ENCODE data around the gene CCND1. TPM values are rescaled to one million over a fixed set of nuclear protein-coding genes. Genes with fewer than 3 reads are reported as not detected.

The CCND1 gene
- total and polyA plus RNA-seq, 4 experiments from 2014 or later, result 1.00 to 1.8 (median 1.6) TPM

- H3K4me1 Mint-ChIP-seq, result peaks cover 4 to 22% (median 12%) of the 10 kb centered on the region in 4 donors
These were observed 61.3 kb downstream of the CCND1 start for GRCh38 chr11:69702239-69702691.

DNA sequence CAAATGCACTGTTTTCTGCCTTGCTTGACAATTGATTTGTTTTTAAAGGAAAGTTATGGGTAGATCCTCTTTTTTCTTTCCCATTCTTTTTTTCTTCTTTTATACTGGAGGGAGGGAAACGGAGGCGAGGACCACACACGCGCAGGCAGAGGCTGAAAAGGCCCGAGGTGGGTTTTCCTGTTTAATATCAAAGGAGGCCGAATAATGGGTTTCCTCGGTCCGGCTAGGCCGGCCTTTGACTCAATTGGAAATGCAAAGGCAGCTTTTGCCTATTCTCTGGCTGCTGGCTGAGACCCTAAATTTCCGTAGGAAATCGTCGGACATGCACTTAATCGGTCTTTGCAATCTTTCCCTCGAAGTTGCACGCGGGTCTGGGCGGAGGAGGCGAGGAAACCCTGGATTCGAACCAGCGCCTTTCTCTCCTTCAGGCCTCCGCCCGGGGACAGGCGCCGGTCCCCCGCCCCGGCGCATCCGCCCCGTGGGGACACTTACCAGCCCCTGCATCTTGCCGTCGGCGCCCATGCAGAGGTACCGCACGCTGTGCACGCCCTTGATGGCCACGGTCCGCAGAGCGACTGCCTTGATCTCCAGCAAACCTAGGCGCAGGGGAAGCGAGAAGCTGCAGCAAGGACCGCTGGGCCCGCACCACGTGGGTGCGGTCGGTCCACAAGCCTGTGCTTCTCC is 62.0 kb downstream of the CCND1 start:
- Histone ChIP-seq H3K27me3 (ENCODE audit: insufficient read depth, low read length) (peaks cover 24% of the 10 kb centered on the region), H3K9me3 (ENCODE audit: control insufficient read depth in 1 of 2, low read length in 2 of 2) (no peaks in the 10 kb centered on the region), H3K4me3 (ENCODE audit: low read length in 2 of 2) (no peak overlapping the region), H3K4me1 (ENCODE audit: insufficient read depth, low read length) (peaks cover 7% of the 10 kb centered on the region), H3K27ac (ENCODE audit: low read depth, low read length) (no peak overlapping the region), H3K36me3 (ENCODE audit: insufficient read depth, low read length) (no peaks in the 10 kb centered on the region)
- no peak for DNase-seq
- H3K36me3 Mint-ChIP-seq, result no peaks in the 10 kb centered on the region
- ChIA-PET POLR2A (ENCODE audit: partially characterized antibody) (no interaction called here), CTCF (ENCODE audit: partially characterized antibody) (no interaction called here)
- intact Hi-C loops (cut with micrococcal nuclease), result loop anchor here (5.0 kb wide), 1 partner anchor 184 kb away; no protein-coding TSS in a partner anchor
- H3K4me3 Mint-ChIP-seq, result peak overlapping the region in 2 of 8 donors; percentile 26 to 59
- H3K27ac Mint-ChIP-seq, result no peak overlapping the region
- peaks cover 4 to 22% (median 12%) of the 10 kb centered on the region in 4 donors for H3K4me1 Mint-ChIP-seq
- peaks cover 29 to 31% of the 10 kb centered on the region in 2 donors for H3K27me3 Mint-ChIP-seq
- peaks cover 0 to 3% (median 0%) of the 10 kb centered on the region in 8 donors for H3K9me3 Mint-ChIP-seq

More at GRCh38 chr11:69702239-69702691, 61.3 kb downstream of the CCND1 start:
- ChIA-PET POLR2A (ENCODE audit: partially characterized antibody) (no interaction called here), CTCF (ENCODE audit: partially characterized antibody) (no interaction called here)
- Histone ChIP-seq H3K9me3 (ENCODE audit: control insufficient read depth in 1 of 2, low read length in 2 of 2) (no peaks in the 10 kb centered on the region), H3K27ac (ENCODE audit: low read depth, low read length) (no peak overlapping the region), H3K4me3 (ENCODE audit: low read length in 2 of 2) (no peak overlapping the region), H3K36me3 (ENCODE audit: insufficient read depth, low read length) (no peaks in the 10 kb centered on the region), H3K4me1 (ENCODE audit: insufficient read depth, low read length) (peaks cover 7% of the 10 kb centered on the region), H3K27me3 (ENCODE audit: insufficient read depth, low read length) (peaks cover 25% of the 10 kb centered on the region)
- Mint-ChIP-seq H3K27me3 (peaks cover 30 to 32% of the 10 kb centered on the region in 2 donors), H3K27ac (no peak overlapping the region), H3K9me3 (peaks cover 0 to 3% (median 0%) of the 10 kb centered on the region in 8 donors), H3K36me3 (no peaks in the 10 kb centered on the region), H3K4me3 (no peak overlapping the region)
- DNase-seq, result no peak
- intact Hi-C loops (cut with micrococcal nuclease), result loop anchor here (5.0 kb wide), 1 partner anchor 185 kb away; no protein-coding TSS in a partner anchor

- Histone ChIP-seq H3K4me1 (ENCODE audit: insufficient read depth, low read length) (peaks cover 7% of the 10 kb centered on the region), H3K4me3 (ENCODE audit: low read length in 2 of 2) (no peak overlapping the region), H3K36me3 (ENCODE audit: insufficient read depth, low read length) (no peaks in the 10 kb centered on the region), H3K27me3 (ENCODE audit: insufficient read depth, low read length) (peaks cover 24% of the 10 kb centered on the region), H3K27ac (ENCODE audit: low read depth, low read length) (no peak overlapping the region), H3K9me3 (ENCODE audit: control insufficient read depth in 1 of 2, low read length in 2 of 2) (no peaks in the 10 kb centered on the region)
- CTCF ChIA-PET (ENCODE audit: partially characterized antibody), result no interaction called here
- Mint-ChIP-seq H3K4me1 (peaks cover 4 to 22% (median 12%) of the 10 kb centered on the region in 4 donors), H3K27me3 (peaks cover 27 to 29% of the 10 kb centered on the region in 2 donors), H3K4me3 (no peak overlapping the region), H3K9me3 (peaks cover 0 to 3% (median 0%) of the 10 kb centered on the region in 8 donors), H3K27ac (no peak overlapping the region), H3K36me3 (no peaks in the 10 kb centered on the region)
- DNase-seq, result no peak
- intact Hi-C loops (cut with micrococcal nuclease), result loop anchor here (5.0 kb wide), 1 partner anchor 184 kb away; no protein-coding TSS in a partner anchor
- POLR2A ChIA-PET (ENCODE audit: partially characterized antibody), result no interaction called here
These were observed 62.5 kb downstream of the CCND1 start for GRCh38 chr11:69703453-69703767.

Other genes with a start within 250 kb of the CCND1 start
- gene LINC01488, start 159.5 kb upstream of the CCND1 start, total RNA-seq, result not detected
- gene LINC01488, start 159.5 kb upstream of the CCND1 start, polyA plus RNA-seq, result not detected
- gene LTO1, start 34.2 kb downstream of the CCND1 start, total RNA-seq, result 10 to 100 TPM; 60.2 to 63.0 TPM
- 10 to 100 TPM; 13.3 to 18.7 TPM for gene LTO1, start 34.2 kb downstream of the CCND1 start, polyA plus RNA-seq
- gene FGF19, start 62.9 kb downstream of the CCND1 start, total RNA-seq, result not detected
- gene FGF19, start 62.9 kb downstream of the CCND1 start, polyA plus RNA-seq, result not detected
- gene FGF4, start 134.2 kb downstream of the CCND1 start, total RNA-seq, result not detected
- not detected for gene FGF4, start 134.2 kb downstream of the CCND1 start, polyA plus RNA-seq
- gene FGF3, start 178.3 kb downstream of the CCND1 start, total RNA-seq, result not detected
- not detected for gene FGF3, start 178.3 kb downstream of the CCND1 start, polyA plus RNA-seq

Measured in CD4-positive, alpha-beta memory T cell (primary cell).